H9 (cell line): ENCODE data around the gene SNX30. TPM values are rescaled to one million over a fixed set of nuclear protein-coding genes. Genes with fewer than 3 reads are reported as not detected.

Experiments
- DNase-seq: peaks from one replicate; pipeline ENCODE4 v3.0.0-alpha.2; 2017
- H2AFZ ChIP-seq: one replicate; pipeline ENCODE4 v1.6.1; 2013; ENCODE audit warnings: mild to moderate bottlenecking, low read length, control low read depth, moderate library complexity
- H2AK5ac ChIP-seq: 2 replicates; pipeline ENCODE4 v1.6.1; 2013; ENCODE audit warnings: low read length, control low read depth, mixed read lengths; ENCODE audit not compliant: insufficient read length
- H2BK120ac ChIP-seq: one replicate; pipeline ENCODE4 v1.6.1; 2013; ENCODE audit warnings: low read depth, mild to moderate bottlenecking, low read length, control low read depth, inconsistent platforms; ENCODE audit not compliant: poor library complexity, severe bottlenecking
- H2BK12ac ChIP-seq: 2 replicates; pipeline ENCODE4 v1.6.1; 2013; ENCODE audit warnings: low read length, control low read depth, mixed read lengths, low read depth; ENCODE audit not compliant: insufficient read length
- H2BK15ac ChIP-seq: 2 replicates; pipeline ENCODE4 v1.6.1; 2013; ENCODE audit warnings: low read depth, low read length, control low read depth
- H2BK20ac ChIP-seq: one replicate; pipeline ENCODE4 v1.6.1; 2013; ENCODE audit warnings: low read depth, mild to moderate bottlenecking, low read length, control low read depth, inconsistent platforms; ENCODE audit not compliant: poor library complexity, severe bottlenecking
- H2BK5ac ChIP-seq: 2 replicates; pipeline ENCODE4 v1.6.1; 2013; ENCODE audit warnings: low read length, control low read depth, mixed read lengths; ENCODE audit not compliant: insufficient read length
- H3K14ac ChIP-seq: 2 replicates; pipeline ENCODE4 v1.6.1; 2013; ENCODE audit warnings: low read length, control low read depth; ENCODE audit not compliant: insufficient read depth
- H3K18ac ChIP-seq: 2 replicates; pipeline ENCODE4 v1.6.1; 2013; ENCODE audit warnings: low read depth, mild to moderate bottlenecking, mixed read lengths, low read length, control low read depth; ENCODE audit not compliant: insufficient read length
- H3K23ac ChIP-seq: 2 replicates; pipeline ENCODE4 v1.6.1; 2013; ENCODE audit warnings: low read length, control low read depth, mixed read lengths, low read depth; ENCODE audit not compliant: insufficient read length
- H3K23me2 ChIP-seq: 2 replicates; pipeline ENCODE4 v1.6.1; 2013; ENCODE audit warnings: low read depth, mild to moderate bottlenecking, mixed read lengths, low read length, control low read depth; ENCODE audit not compliant: insufficient read length, poor library complexity, severe bottlenecking
- H3K27ac ChIP-seq: 2 replicates; pipeline ENCODE4 v1.5.1; 2013; ENCODE audit warnings: low read length, control low read depth, mixed read lengths, low read depth; ENCODE audit not compliant: insufficient read length
- H3K27me3 ChIP-seq: 2 replicates; pipeline ENCODE4 v1.6.1; 2013; ENCODE audit warnings: low read length, control low read depth, inconsistent platforms; ENCODE audit not compliant: insufficient read depth
- H3K4ac ChIP-seq: 2 replicates; pipeline ENCODE4 v1.6.1; 2013; ENCODE audit warnings: low read depth, mild to moderate bottlenecking, control low read depth, inconsistent platforms, low read length, moderate library complexity
- H3K4me1 ChIP-seq: 2 replicates; pipeline ENCODE4 v1.6.1; 2013; ENCODE audit warnings: low read length, control low read depth, inconsistent platforms; ENCODE audit not compliant: insufficient read depth
- H3K4me2 ChIP-seq: 2 replicates; pipeline ENCODE4 v1.6.1; 2013; ENCODE audit warnings: low read length, control low read depth, mixed read lengths; ENCODE audit not compliant: insufficient read length, insufficient read depth
- H3K56ac ChIP-seq: 2 replicates; pipeline ENCODE4 v1.6.1; 2013; ENCODE audit warnings: low read depth, mild to moderate bottlenecking, mixed read lengths, low read length, control low read depth; ENCODE audit not compliant: insufficient read length
- H3K79me1 ChIP-seq: 2 replicates; pipeline ENCODE4 v1.6.1; 2013; ENCODE audit warnings: low read depth, mild to moderate bottlenecking, moderate library complexity, low read length, control low read depth, inconsistent platforms; ENCODE audit not compliant: insufficient read depth, poor library complexity, severe bottlenecking
- H3K79me2 ChIP-seq: 2 replicates; pipeline ENCODE4 v1.6.1; 2013; ENCODE audit warnings: low read length, control low read depth, inconsistent platforms; ENCODE audit not compliant: insufficient read depth
- H3K9ac ChIP-seq: 2 replicates; pipeline ENCODE4 v1.6.1; 2013; ENCODE audit warnings: low read length, control low read depth, mixed read lengths; ENCODE audit not compliant: insufficient read length; ENCODE audit errors: extremely low read depth
- H3K9me3 ChIP-seq: one replicate; pipeline ENCODE4 v1.6.1; 2013; ENCODE audit warnings: low read depth, low read length, inconsistent platforms; ENCODE audit not compliant: control insufficient read depth
- H3T11ph ChIP-seq: one replicate; pipeline ENCODE4 v1.6.1; 2013; ENCODE audit warnings: mild to moderate bottlenecking, low read length, control low read depth, inconsistent platforms
- H4K20me1 ChIP-seq: one replicate; pipeline ENCODE4 v1.6.1; 2013; ENCODE audit not compliant: control insufficient read depth, insufficient read length, insufficient read depth
- H4K5ac ChIP-seq: 2 replicates; pipeline ENCODE4 v1.6.1; 2013; ENCODE audit warnings: low read depth, mild to moderate bottlenecking, mixed read lengths, low read length, control low read depth; ENCODE audit not compliant: insufficient read length
- H4K8ac ChIP-seq: replicated peaks from 2 replicates; pipeline ENCODE4 v1.6.1; 2013; ENCODE audit warnings: low read length, control low read depth, mixed read lengths, low read depth; ENCODE audit not compliant: insufficient read length
- H4K91ac ChIP-seq: 2 replicates; pipeline ENCODE4 v1.6.1; 2013; ENCODE audit warnings: low read depth, mild to moderate bottlenecking, moderate library complexity, mixed read lengths, low read length, control low read depth; ENCODE audit not compliant: insufficient read length
- H3K27ac Mint-ChIP-seq, 3 experiments: 2 replicates in 2 of 3; 3 replicates in 1 of 3; pipeline ENCODE4 v1.8.0; 2020 to 2021; ENCODE audit warnings: mixed read lengths in 3 of 3, mild to moderate bottlenecking in 1 of 3, moderate library complexity in 1 of 3
- H3K27me3 Mint-ChIP-seq: 2 replicates; pipeline ENCODE4 v1.8.0; 2021; ENCODE audit warnings: low read depth, mild to moderate bottlenecking, moderate library complexity, mixed read lengths
- H3K36me3 Mint-ChIP-seq, 3 experiments: 2 replicates in 2 of 3; 3 replicates in 1 of 3; pipeline ENCODE4 v1.8.0; 2020 to 2021; ENCODE audit warnings: low read depth in 3 of 3, mixed read lengths in 3 of 3; ENCODE audit not compliant: insufficient read depth in 1 of 3
- H3K4me1 Mint-ChIP-seq, 2 experiments: 2 replicates each; pipeline ENCODE4 v1.8.0; 2020; ENCODE audit warnings: mixed read lengths in 2 of 2
- H3K4me3 Mint-ChIP-seq, 2 experiments: 2 replicates in 1 of 2; 3 replicates in 1 of 2; pipeline ENCODE4 v1.8.0; 2020 to 2021; ENCODE audit warnings: mild to moderate bottlenecking in 2 of 2, mixed read lengths in 2 of 2, moderate library complexity in 1 of 2
- H3K9me3 Mint-ChIP-seq, 2 experiments: 2 replicates in 1 of 2; 3 replicates in 1 of 2; pipeline ENCODE4 v1.8.0; 2020; ENCODE audit warnings: mild to moderate bottlenecking in 2 of 2, mixed read lengths in 2 of 2, moderate library complexity in 1 of 2
- WGBS: extraction: QIAGEN DNeasy Blood & Tissue Kit; methylation state at CpG from one replicate; pipeline ENCODE4 v1.1.7; 2013; ENCODE audit warnings: missing lambda C conversion rate, low lambda C conversion rate, mixed read lengths; ENCODE audit not compliant: insufficient read length; ENCODE audit errors: extremely low coverage; 5-methylcytosine and 5-hydroxymethylcytosine counted together
- total RNA-seq: library from RNA; stranded (reverse); gene quantifications from 2 replicates; pipeline ENCODE4 v1.2.1, GENCODE V29; 2021
- TF ChIP-seq, protein P1 (sequence below): fragments of 200-600 bp; sonication (generic); conservative IDR thresholded peaks from 3 replicates; pipeline ENCODE4 v1.8.0; 2021; ENCODE audit warnings: antibody characterized with exemption, mild to moderate bottlenecking

The SNX30 gene
- total RNA-seq, 1 experiment from 2014 or later, result 10.3 TPM

DNA sequence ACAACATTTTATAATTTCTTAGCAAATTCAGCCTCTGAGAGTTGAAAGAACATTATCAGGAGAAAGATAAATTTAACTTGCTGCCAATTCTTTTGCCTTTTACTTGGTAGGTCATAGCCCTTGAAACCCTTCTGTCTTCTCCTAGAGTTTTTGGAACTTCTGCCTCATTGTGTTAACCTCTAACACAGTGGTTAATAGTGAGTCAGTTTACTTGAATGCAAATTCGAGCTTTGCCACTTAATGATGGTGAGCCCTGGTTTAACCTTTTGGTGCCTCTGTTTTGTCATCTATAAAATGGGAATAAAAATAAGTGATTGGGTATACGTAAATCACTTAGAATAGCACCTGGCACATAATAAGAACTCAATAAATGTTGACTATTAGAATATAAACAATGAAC is 30.9 kb upstream of the SNX30 start:
- Histone ChIP-seq H3K27me3 (no peaks in the 10 kb centered on the region), H4K5ac (no peak overlapping the region), H3K4me2 (no peak overlapping the region), H3K4me1 (no peaks in the 10 kb centered on the region), H3T11ph (no peak overlapping the region), H2BK120ac (no peak overlapping the region), H3K9me3 (no peaks in the 10 kb centered on the region), H3K79me2 (no peaks in the 10 kb centered on the region; the same call in 1 of the 2 replicates), H3K14ac (no peak overlapping the region), H3K79me1 (no peaks in the 10 kb centered on the region), H3K56ac (no peak overlapping the region), H4K20me1 (no peaks in the 10 kb centered on the region), H4K91ac (no peak overlapping the region), H2AFZ (no peak overlapping the region), H3K27ac (no peak overlapping the region), H2BK5ac (no peak overlapping the region), H3K23ac (no peak overlapping the region), H2BK20ac (no peak overlapping the region), H3K4ac (no peak overlapping the region), H2BK12ac (no peak overlapping the region), H3K9ac (no peak overlapping the region), H3K18ac (no peak overlapping the region), H2BK15ac (no peak overlapping the region), H4K8ac (no peak overlapping the region), H2AK5ac (no peak overlapping the region), H3K23me2 (no peaks in the 10 kb centered on the region)
- TF ChIP-seq, protein P1, sequence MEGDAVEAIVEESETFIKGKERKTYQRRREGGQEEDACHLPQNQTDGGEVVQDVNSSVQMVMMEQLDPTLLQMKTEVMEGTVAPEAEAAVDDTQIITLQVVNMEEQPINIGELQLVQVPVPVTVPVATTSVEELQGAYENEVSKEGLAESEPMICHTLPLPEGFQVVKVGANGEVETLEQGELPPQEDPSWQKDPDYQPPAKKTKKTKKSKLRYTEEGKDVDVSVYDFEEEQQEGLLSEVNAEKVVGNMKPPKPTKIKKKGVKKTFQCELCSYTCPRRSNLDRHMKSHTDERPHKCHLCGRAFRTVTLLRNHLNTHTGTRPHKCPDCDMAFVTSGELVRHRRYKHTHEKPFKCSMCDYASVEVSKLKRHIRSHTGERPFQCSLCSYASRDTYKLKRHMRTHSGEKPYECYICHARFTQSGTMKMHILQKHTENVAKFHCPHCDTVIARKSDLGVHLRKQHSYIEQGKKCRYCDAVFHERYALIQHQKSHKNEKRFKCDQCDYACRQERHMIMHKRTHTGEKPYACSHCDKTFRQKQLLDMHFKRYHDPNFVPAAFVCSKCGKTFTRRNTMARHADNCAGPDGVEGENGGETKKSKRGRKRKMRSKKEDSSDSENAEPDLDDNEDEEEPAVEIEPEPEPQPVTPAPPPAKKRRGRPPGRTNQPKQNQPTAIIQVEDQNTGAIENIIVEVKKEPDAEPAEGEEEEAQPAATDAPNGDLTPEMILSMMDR, result no peak
- Mint-ChIP-seq H3K27ac (no peak overlapping the region), H3K4me1 (0 out of 4 replicates have a peak, but pooled peaks cover 3% of the 10 kb centered on the region in 2 experiments), H3K4me3 (no peak overlapping the region), H3K36me3 (peaks cover 0 to 5% (median 0%) of the 10 kb centered on the region in 3 experiments; a peak in 3 of 7 replicates), H3K27me3 (no peaks in the 10 kb centered on the region), H3K9me3 (no peaks in the 10 kb centered on the region; a peak in 1 of 5 replicates)
- WGBS, result no CpG with 5 or more reads among the region's 2 CpGs
- no peak for DNase-seq
